Endothelial cell of umbilical vein (primary cell): ENCODE measurements around the gene MARCKSL1.

ENCODE experiments used
- EZH2 ChIP-seq: IDR thresholded peaks from 2 replicates; pipeline ENCODE4 v1.6.1; 2012; ENCODE audit warnings: borderline replicate concordance, low read depth, mild to moderate bottlenecking, moderate library complexity, low read length, inconsistent platforms; ENCODE audit not compliant: severe bottlenecking
- MYC ChIP-seq: IDR thresholded peaks from one replicate; pipeline ENCODE4 v1.6.1; 2011; ENCODE audit warnings: mild to moderate bottlenecking, low read depth, low read length
- POLR2A ChIP-seq: IDR thresholded peaks from 2 replicates; pipeline ENCODE4 v1.6.1; 2012; ENCODE audit warnings: low read depth, mild to moderate bottlenecking, control low read depth, low read length
- POLR2AphosphoS5 ChIP-seq: IDR thresholded peaks from 2 replicates; pipeline ENCODE4 v1.6.1; 2012; ENCODE audit warnings: low read depth, mild to moderate bottlenecking, control low read depth, low read length, moderate library complexity; ENCODE audit not compliant: insufficient read depth
- TF ChIP-seq, protein P1 (sequence below), 2 donors: IDR thresholded peaks; 1 replicate in 1 of 2; 2 replicates in 1 of 2; pipeline ENCODE4 v1.5.1; 2011; ENCODE audit warnings: low read length in 2 of 2, mild to moderate bottlenecking in 2 of 2, moderate library complexity in 2 of 2, control low read depth in 1 of 2, inconsistent platforms in 1 of 2, low read depth in 1 of 2; ENCODE audit not compliant: insufficient read depth in 1 of 2; ENCODE audit errors: extremely low read depth in 1 of 2

DNA sequence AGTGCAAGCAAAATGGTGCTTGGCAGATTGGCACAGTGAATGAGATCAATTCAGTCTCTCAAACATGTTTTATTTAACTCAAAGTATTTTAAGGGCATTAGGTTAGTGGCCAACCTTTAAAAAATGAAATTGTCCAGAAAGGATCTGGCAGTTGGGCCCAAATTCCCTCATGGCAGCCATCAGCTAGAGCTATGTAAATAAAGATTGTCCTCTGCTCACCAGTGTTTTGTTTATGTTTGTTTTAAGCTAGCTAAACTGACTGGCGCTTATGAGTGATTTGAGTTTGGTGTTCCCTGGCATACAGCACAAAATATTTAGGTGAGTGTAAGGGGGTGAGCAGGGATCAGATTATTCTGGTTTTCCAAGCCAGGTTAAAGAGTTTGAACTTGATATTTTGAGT is 26.1 kb downstream of the MARCKSL1 start:
- TF ChIP-seq, protein P1, sequence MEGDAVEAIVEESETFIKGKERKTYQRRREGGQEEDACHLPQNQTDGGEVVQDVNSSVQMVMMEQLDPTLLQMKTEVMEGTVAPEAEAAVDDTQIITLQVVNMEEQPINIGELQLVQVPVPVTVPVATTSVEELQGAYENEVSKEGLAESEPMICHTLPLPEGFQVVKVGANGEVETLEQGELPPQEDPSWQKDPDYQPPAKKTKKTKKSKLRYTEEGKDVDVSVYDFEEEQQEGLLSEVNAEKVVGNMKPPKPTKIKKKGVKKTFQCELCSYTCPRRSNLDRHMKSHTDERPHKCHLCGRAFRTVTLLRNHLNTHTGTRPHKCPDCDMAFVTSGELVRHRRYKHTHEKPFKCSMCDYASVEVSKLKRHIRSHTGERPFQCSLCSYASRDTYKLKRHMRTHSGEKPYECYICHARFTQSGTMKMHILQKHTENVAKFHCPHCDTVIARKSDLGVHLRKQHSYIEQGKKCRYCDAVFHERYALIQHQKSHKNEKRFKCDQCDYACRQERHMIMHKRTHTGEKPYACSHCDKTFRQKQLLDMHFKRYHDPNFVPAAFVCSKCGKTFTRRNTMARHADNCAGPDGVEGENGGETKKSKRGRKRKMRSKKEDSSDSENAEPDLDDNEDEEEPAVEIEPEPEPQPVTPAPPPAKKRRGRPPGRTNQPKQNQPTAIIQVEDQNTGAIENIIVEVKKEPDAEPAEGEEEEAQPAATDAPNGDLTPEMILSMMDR (IDR thresholded peaks at IDR 0.05; ENCODE audit: extremely low read depth in 1 of 2, insufficient read depth in 1 of 2, low read depth in 1 of 2, low read length in 2 of 2), result no peak
- TF ChIP-seq EZH2, result no peak
- TF ChIP-seq POLR2A, result no peak
- TF ChIP-seq MYC, result no peak
- TF ChIP-seq POLR2AphosphoS5, result no peak
